ENCODE data around the gene JARID2.

The JARID2 gene

DNA sequence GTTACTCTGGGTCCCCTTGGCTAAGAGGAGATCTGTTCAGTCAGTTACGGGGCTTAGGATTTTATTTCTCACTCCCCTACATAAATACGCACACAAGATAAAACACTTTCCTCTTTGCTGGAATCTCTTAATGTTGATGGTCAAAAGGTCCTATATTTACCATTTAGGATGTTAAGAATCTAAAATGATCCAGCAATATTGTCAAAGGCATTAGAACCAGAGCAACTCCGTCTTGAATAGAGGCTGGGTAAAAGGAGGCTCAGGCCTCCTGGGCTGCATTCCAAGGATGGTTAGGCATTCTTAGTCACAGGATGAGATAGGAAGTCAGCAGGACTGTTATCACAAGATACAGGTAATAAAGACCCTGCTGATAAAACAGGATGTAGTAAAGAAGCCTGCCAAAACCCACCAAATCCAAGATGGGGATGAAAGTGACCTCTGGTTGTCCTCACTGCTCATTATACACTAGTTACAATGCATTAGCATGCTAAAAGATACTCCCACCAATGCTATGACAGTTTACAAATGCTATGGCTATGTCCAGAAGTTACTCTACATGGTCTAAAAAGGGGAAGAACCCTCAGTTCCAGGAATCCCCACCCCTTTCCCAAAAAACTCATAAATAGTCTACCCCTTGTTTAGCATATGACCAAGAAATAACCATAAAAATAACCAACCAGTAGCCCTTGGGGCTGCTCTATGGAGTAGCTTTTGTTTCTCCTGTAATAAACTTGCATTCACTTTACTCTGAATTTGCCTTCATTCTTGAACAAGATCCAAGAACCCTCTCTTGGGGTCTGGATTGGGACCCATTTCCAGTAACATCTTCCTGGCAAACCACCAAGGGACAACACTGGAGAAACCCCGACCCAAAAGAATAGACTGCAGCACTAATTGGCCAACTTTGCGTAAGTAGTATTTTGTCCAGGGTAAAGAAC lies 309.5 kb downstream of the JARID2 start:
- DNase-seq = no peak

DNA sequence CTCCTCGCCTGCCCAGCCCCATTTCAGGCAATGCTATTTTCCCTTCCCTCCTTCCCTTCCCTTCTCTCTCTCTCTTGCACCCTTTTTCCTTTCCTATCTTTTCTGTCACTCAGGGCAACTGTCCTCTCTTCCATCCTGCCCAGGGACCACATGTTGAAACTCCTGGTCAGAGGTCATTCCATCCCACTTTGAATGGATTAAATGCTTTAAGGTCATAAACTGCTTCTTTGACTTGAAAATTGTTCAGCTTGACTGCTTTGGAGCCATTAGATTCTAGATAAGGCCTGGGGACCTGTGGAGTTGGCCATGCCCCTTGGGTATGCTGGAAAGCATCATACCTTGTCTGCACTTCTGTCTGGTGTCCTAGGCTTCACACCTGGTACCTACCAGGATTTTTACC lies 310.8 kb downstream of the JARID2 start:
- no peak for DNase-seq

DNA sequence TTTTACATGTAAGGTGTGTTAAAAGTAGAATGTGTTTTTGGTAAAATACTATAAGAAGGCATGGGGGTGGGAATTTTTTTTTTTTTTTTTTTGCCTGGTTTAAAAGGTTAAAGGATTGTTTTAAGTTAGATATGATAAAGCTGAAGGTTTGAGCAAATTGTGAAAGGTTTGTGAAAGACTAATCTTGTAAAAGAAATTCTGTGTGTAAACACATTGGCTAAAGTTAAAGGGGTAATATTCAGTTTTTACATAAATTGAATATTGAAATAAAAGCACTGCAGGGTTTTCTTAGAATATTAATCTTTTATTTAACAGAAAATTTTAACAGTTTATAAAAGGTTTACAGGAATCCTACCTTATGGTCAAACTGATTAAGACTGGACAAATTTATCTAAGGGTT lies 311.3 kb downstream of the JARID2 start:
- DNase-seq = no peak

GRCh38 chr6:15560713-15561112 lies 314.8 kb downstream of the JARID2 start:
- no peak for DNase-seq

DNA sequence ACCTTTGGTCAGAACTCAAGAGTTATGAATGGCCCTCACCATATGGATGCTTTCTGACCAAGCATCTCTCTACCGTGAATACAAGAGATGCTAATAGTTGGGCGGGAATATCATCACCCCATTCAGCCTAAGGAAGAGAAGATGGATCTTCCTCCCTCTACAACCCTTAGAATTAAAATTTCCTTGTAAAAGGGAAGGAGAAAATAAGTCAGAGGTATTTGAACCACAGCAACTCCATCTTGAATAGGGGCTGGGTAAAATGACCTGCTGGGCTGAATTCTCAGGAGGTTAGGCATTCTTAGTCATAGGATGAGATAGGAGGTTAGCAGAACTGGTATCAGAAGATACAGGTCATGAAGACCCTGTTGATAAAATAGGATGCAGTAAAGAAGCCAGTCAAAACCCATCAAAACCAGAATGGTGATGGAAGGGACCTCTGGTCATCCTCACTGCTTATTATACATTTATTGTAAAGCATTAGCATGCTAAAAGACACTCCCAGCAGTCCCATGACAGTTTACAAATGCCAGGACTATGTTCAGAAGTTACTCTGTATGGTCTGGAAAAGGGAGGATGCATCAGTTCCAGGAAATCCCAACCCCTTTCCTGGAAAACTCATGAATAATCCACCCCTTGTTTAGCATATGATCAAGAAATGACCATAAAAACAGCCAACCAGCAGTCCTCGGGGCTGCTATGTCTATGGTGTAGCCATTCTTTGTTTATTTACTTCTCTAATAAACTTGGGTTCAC lies 315.8 kb downstream of the JARID2 start:
- no peak for DNase-seq

- no peak for DNase-seq
Observed at GRCh38 chr6:15562977-15563376, 317.1 kb downstream of the JARID2 start.

- DNase-seq = no peak
Observed at GRCh38 chr6:15569035-15569995, 323.4 kb downstream of the JARID2 start.

- no peak for DNase-seq
Observed at GRCh38 chr6:15570171-15570570, 324.3 kb downstream of the JARID2 start.

All from fibroblast of skin of right biceps (primary cell).